Transverse colon (tissue), 4 donors: ENCODE data around the gene TUBB2A.

ENCODE experiments used
- POLR2A ChIP-seq: fragments of 450-650 bp; IDR thresholded peaks from one replicate; pipeline ENCODE4 v1.6.1; 2016; ENCODE audit warnings: antibody characterized with exemption, mild to moderate bottlenecking, moderate library complexity
- POLR2AphosphoS5 ChIP-seq, 3 donors: sonication (generic); formaldehyde crosslinking; IDR thresholded peaks; one replicate each; pipeline ENCODE4 v1.6.1; 2016; ENCODE audit warnings: antibody characterized with exemption in 3 of 3
- TF ChIP-seq, protein P1 (sequence below), 5 experiments: fragments of 200-600 bp in 3 of 5; fragments of 450-650 bp in 2 of 5; sonication (generic) in 3 of 5; IDR thresholded peaks; 1 replicate in 2 of 5; 2 replicates in 3 of 5; pipeline ENCODE4 v1.5.1; 2016 to 2017; ENCODE audit warnings: antibody characterized with exemption in 5 of 5, inconsistent platforms in 3 of 5, mild to moderate bottlenecking in 2 of 5, moderate library complexity in 1 of 5

DNA sequence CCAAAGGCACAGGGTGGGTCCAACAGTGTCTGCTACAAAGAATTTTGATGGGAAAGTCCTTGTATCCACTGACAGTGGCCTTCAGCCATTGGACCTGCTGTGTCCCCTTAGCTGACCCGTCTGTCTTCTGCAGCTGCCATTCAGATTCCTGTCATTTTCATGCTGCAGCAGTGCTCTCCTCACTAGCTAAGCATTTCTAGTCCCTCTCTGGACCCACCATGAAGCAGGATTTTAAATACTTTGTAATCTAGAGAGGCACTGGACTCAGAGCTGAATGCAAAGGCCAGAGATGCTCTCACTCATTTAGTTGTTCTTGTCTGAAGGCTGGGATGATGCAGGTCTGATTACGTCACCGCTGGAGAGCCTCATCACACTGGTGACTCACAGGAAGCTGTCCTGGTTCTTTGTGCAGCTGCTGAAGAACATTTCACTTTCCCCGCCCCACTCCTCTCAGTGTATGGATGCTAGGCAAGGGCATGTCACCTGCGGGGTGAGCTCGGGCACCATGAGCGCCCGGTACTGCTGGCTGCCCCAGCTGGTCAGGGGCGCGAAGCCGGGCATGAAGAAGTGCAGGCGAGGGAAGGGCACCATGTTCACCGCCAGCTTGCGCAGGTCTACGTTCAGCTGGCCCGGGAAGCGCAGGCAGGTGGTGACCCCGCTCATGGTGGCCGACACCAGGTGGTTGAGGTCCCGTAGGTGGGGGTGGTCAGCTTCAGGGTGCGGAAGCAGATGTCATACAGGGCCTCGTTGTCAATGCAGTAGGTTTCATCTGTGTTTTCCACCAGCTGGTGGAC is 19.4 kb upstream of the TUBB2A start:
- TF ChIP-seq, protein P1, sequence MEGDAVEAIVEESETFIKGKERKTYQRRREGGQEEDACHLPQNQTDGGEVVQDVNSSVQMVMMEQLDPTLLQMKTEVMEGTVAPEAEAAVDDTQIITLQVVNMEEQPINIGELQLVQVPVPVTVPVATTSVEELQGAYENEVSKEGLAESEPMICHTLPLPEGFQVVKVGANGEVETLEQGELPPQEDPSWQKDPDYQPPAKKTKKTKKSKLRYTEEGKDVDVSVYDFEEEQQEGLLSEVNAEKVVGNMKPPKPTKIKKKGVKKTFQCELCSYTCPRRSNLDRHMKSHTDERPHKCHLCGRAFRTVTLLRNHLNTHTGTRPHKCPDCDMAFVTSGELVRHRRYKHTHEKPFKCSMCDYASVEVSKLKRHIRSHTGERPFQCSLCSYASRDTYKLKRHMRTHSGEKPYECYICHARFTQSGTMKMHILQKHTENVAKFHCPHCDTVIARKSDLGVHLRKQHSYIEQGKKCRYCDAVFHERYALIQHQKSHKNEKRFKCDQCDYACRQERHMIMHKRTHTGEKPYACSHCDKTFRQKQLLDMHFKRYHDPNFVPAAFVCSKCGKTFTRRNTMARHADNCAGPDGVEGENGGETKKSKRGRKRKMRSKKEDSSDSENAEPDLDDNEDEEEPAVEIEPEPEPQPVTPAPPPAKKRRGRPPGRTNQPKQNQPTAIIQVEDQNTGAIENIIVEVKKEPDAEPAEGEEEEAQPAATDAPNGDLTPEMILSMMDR (IDR thresholded peaks at IDR 0.05): no peak
- no peak for TF ChIP-seq POLR2AphosphoS5 (IDR thresholded peaks at IDR 0.05)
- TF ChIP-seq POLR2A: no peak
